ENCODE data around the gene CNTN5.

CNTN5 gene

DNA sequence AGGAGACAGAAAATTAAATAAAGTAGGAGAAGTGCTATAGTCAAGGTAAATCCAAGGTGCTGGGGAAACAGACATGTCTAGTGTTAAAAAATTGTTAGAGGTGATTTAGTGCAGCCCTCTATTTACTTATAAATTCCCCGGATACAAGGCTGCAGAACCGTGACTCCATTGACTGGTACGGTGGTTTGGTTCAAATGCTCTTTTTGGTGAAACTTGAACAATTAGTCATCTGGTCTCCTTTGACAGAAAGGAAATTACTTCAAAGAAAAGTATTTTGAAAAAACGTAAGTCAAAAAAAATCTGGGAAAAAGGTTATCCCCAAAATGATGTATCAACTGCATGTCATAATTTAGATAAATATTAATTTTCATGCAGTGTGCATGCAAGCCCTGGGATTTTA lies 399.2 kb downstream of the CNTN5 start:
- TF ChIP-seq ZBTB7A (IDR thresholded peaks at IDR 0.05; ENCODE audit: low read depth) (no peak), TAF1 (IDR thresholded peaks at IDR 0.05; ENCODE audit: low read depth) (no peak), FOXM1 (IDR thresholded peaks at IDR 0.05; ENCODE audit: borderline replicate concordance, low read depth) (no peak), TCF12 (IDR thresholded peaks at IDR 0.05; ENCODE audit: low read depth) (no peak), CEBPB (IDR thresholded peaks at IDR 0.05) (no peak), RAD21 (IDR thresholded peaks at IDR 0.05; ENCODE audit: low read depth) (no peak), YY1 (IDR thresholded peaks at IDR 0.05; ENCODE audit: low read depth) (no peak), CREB1 (IDR thresholded peaks at IDR 0.05; ENCODE audit: low read depth) (no peak)
- TF ChIP-seq, protein P1, sequence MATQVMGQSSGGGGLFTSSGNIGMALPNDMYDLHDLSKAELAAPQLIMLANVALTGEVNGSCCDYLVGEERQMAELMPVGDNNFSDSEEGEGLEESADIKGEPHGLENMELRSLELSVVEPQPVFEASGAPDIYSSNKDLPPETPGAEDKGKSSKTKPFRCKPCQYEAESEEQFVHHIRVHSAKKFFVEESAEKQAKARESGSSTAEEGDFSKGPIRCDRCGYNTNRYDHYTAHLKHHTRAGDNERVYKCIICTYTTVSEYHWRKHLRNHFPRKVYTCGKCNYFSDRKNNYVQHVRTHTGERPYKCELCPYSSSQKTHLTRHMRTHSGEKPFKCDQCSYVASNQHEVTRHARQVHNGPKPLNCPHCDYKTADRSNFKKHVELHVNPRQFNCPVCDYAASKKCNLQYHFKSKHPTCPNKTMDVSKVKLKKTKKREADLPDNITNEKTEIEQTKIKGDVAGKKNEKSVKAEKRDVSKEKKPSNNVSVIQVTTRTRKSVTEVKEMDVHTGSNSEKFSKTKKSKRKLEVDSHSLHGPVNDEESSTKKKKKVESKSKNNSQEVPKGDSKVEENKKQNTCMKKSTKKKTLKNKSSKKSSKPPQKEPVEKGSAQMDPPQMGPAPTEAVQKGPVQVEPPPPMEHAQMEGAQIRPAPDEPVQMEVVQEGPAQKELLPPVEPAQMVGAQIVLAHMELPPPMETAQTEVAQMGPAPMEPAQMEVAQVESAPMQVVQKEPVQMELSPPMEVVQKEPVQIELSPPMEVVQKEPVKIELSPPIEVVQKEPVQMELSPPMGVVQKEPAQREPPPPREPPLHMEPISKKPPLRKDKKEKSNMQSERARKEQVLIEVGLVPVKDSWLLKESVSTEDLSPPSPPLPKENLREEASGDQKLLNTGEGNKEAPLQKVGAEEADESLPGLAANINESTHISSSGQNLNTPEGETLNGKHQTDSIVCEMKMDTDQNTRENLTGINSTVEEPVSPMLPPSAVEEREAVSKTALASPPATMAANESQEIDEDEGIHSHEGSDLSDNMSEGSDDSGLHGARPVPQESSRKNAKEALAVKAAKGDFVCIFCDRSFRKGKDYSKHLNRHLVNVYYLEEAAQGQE (IDR thresholded peaks at IDR 0.05; ENCODE audit: low read depth): no peak
- TF ChIP-seq, protein P2, sequence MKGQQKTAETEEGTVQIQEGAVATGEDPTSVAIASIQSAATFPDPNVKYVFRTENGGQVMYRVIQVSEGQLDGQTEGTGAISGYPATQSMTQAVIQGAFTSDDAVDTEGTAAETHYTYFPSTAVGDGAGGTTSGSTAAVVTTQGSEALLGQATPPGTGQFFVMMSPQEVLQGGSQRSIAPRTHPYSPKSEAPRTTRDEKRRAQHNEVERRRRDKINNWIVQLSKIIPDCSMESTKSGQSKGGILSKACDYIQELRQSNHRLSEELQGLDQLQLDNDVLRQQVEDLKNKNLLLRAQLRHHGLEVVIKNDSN (IDR thresholded peaks at IDR 0.05): no peak

DNA sequence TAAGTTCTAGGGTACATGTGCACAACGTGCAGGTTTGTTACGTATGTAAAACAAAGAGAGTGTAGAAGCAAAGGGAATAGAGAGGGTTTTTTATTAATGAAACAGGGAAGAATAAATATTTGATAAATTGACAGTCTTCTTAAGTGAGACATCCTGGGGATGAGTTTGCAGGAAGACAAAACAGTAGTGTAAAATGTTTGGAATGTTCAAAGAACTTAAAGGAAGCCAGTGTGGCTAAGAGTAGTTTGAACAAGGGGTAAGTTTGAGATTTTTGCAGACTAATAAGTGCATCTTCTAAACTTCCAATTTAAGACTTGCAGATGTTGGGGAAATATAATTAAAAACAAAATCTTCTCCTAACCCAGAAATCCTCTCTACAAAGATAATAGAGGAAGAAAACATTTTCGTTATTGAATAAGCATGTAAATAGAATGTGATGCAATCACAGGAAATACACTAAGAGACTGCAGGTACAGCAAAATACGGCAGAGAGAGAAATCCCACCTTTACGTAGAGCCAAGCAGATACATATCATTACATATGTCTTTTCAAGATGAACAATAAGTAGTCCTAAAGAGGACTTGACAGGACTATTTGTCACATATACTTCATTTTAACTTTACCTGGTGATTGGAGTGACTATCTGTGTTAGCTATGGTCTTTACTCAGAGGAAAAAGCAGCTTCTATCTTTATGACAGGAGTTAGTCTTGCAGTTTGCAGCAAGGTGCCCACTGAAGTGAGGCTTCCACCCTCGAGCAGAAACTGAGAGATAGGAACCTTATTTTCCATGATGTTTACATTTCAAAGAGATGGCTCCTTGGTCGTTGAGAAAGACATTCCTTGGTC lies 402.1 kb downstream of the CNTN5 start:
- TF ChIP-seq EGR1 (IDR thresholded peaks at IDR 0.05) (no peak), FOXM1 (IDR thresholded peaks at IDR 0.05; ENCODE audit: borderline replicate concordance, low read depth) (no peak), EP300 (IDR thresholded peaks at IDR 0.05; ENCODE audit: borderline replicate concordance) (no peak), RAD21 (IDR thresholded peaks at IDR 0.05; ENCODE audit: low read depth) (no peak)
- TF ChIP-seq, protein P2 (IDR thresholded peaks at IDR 0.05): no peak

DNA sequence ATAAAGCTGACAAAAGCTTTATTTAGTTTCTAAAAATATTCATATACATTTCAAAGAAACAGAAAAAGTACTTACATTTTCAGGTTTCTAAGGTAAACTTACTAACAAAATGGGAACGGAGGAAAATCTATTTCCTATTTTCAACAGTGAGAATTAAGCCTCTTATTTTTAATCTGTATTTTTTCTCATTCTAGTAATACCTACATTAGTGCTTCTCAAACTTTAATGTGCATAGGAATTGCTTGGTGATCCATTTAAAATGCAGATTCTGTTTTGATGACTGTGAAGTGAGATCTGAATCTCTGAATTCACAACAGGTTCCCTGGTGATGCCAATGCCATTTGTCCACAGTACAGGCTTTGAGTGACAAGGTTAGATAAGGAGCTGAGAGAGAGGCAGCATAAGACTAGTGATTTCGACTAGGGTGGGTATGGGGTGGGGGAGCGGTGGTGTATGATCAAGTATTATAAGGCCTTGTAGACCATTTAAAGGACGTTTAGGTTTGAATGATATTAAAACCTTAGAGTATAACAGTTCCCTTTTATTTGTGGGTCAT lies 402.8 kb downstream of the CNTN5 start:
- no peak for TF ChIP-seq ZBTB7A (IDR thresholded peaks at IDR 0.05; ENCODE audit: low read depth)
- TF ChIP-seq, protein P3, sequence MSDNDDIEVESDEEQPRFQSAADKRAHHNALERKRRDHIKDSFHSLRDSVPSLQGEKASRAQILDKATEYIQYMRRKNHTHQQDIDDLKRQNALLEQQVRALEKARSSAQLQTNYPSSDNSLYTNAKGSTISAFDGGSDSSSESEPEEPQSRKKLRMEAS (IDR thresholded peaks at IDR 0.05): no peak
- no peak for TF ChIP-seq TAF1 (IDR thresholded peaks at IDR 0.05; ENCODE audit: low read depth)
- TF ChIP-seq EP300 (IDR thresholded peaks at IDR 0.05; ENCODE audit: borderline replicate concordance): no peak
- no peak for TF ChIP-seq CEBPB (IDR thresholded peaks at IDR 0.05)
- no peak for TF ChIP-seq EGR1 (IDR thresholded peaks at IDR 0.05)
- TF ChIP-seq TEAD4 (IDR thresholded peaks at IDR 0.05): no peak
- TF ChIP-seq NFIC (IDR thresholded peaks at IDR 0.05): no peak
- no peak for TF ChIP-seq CREB1 (IDR thresholded peaks at IDR 0.05; ENCODE audit: low read depth)
- TF ChIP-seq, protein P1 (IDR thresholded peaks at IDR 0.05; ENCODE audit: low read depth): no peak
- TF ChIP-seq RAD21 (IDR thresholded peaks at IDR 0.05; ENCODE audit: low read depth): no peak
- TF ChIP-seq TCF12 (IDR thresholded peaks at IDR 0.05; ENCODE audit: low read depth): no peak
- TF ChIP-seq FOXM1 (IDR thresholded peaks at IDR 0.05; ENCODE audit: borderline replicate concordance, low read depth): no peak
- TF ChIP-seq, protein P2 (IDR thresholded peaks at IDR 0.05): no peak
- no peak for TF ChIP-seq YY1 (IDR thresholded peaks at IDR 0.05; ENCODE audit: low read depth)

DNA sequence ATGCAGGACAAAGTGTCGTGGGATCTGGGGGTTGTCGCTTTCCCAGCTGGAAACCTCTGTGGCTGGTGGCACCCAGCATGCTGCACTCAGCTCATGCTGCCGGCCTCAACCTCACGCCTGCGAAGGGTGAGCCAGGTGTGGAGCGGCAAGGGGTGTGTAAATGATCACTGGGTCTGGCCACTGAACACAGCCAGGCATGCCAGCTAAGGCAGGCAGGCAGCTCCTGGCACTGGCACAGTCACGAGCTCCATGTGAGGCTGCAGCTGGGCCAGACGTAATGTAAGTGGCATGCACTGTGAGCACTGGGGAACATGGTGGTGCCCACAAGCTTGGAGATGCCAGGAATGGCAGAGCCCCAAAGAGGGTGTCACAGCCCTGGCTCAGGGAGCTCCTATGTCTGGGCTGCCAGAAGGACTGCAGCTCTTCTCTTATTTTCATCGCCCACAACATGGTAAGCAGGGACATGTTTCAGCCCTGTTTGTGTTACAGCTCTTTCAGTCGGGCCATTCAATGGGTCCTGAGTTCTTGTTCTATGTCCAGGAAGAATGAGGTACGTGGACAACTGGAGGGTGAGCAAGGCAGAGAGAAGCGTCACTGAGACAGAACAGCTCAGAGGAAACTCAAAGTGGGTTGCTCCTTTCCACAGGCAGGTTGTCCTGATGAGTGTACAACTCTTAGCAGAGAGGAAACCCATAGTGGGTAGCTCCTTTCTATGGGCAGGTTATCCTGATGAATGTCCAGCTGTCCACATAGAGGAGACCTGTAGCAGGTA lies 403.8 kb downstream of the CNTN5 start:
- TF ChIP-seq TCF12 (IDR thresholded peaks at IDR 0.05; ENCODE audit: low read depth) (no peak), EP300 (IDR thresholded peaks at IDR 0.05; ENCODE audit: borderline replicate concordance) (no peak), CREB1 (IDR thresholded peaks at IDR 0.05; ENCODE audit: low read depth) (no peak), ZBTB7A (IDR thresholded peaks at IDR 0.05; ENCODE audit: low read depth) (no peak), NFIC (IDR thresholded peaks at IDR 0.05) (no peak), TAF1 (IDR thresholded peaks at IDR 0.05; ENCODE audit: low read depth) (no peak), TEAD4 (IDR thresholded peaks at IDR 0.05) (no peak), YY1 (IDR thresholded peaks at IDR 0.05; ENCODE audit: low read depth) (no peak), RAD21 (IDR thresholded peaks at IDR 0.05; ENCODE audit: low read depth) (no peak), CEBPB (IDR thresholded peaks at IDR 0.05) (no peak), FOXM1 (IDR thresholded peaks at IDR 0.05; ENCODE audit: borderline replicate concordance, low read depth) (no peak), EGR1 (IDR thresholded peaks at IDR 0.05) (no peak)
- TF ChIP-seq, protein P1 (IDR thresholded peaks at IDR 0.05; ENCODE audit: low read depth): no peak
- TF ChIP-seq, protein P3 (IDR thresholded peaks at IDR 0.05): no peak
- TF ChIP-seq, protein P2 (IDR thresholded peaks at IDR 0.05): no peak

All from Ishikawa (cell line).